ENCODE results near the gene RASGRP4. TPM values are rescaled to one million over a fixed set of nuclear protein-coding genes. Genes with fewer than 3 reads are reported as not detected.

RASGRP4 gene
- total and polyA plus RNA-seq, 7 donors: 0.69 to 3.6 (median 3.0) TPM

DNA sequence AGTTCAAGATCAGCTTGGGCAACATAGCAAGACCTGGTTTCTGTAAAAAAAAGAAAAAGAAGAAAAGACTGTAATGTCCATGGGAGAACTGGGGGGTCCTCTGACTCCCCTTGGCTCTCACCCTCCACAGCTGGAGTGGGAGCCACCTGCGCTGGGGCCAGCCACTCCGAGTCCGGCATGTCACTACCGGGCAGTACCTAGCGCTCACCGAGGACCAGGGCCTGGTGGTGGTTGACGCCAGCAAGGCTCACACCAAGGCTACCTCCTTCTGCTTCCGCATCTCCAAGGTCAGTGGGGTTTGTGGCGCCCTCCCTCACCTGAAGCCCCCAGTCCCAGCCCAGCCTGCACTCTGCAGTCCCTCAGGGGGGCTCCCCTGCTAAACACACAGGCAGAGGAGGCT lies 22.2 kb upstream of the RASGRP4 start:
- intact Hi-C loops (cut with DNase I): no loop called here
- no peak overlapping the region for H3K27ac ChIP-seq
- no peak for DNase-seq

DNA sequence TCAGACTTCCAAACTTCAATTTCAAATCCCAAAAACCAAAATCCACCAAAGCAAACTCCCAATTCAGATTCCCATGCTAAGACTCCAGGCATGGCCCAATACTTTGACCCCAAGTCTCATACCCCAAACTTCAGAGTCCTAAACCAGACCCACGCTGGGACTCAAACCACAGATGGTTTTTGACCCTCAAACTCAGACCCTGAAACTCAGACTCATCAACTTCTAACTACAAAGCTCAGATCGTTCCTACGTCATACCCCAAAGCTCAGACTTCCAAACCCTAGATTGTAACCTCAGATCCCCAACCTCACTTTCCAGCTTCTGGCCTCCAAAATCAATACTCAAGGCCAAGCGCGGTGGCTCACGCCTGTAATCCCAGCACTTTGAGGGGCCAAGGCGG lies 19.3 kb upstream of the RASGRP4 start:
- Histone ChIP-seq H3K4me1 (no peaks in the 10 kb centered on the region), H3K36me3 (no peaks in the 10 kb centered on the region), H3K4me3 (no peak overlapping the region), H3K27me3 (peaks cover 0 to 21% (median 6%) of the 10 kb centered on the region in 3 donors), H3K9me3 (no peaks in the 10 kb centered on the region), H3K27ac (no peak overlapping the region)
- intact Hi-C loops (cut with DNase I): no loop called here
- DNase-seq: no peak
- 94% methylated on average over 7 of the region's 7 CpGs for WGBS, 2 donors
- TF ChIP-seq EP300 (IDR thresholded peaks at IDR 0.05) (no peak), POLR2AphosphoS5 (IDR thresholded peaks at IDR 0.05) (no peak), POLR2A (IDR thresholded peaks at IDR 0.05) (no peak), CTCF (IDR thresholded peaks at IDR 0.05) (no peak)

More for the DNA sequence above, 22.2 kb upstream of the RASGRP4 start:
- no peaks in the 10 kb centered on the region for H3K36me3 ChIP-seq
- no peaks in the 10 kb centered on the region for H3K27me3 ChIP-seq
- H3K9me3 ChIP-seq: no peaks in the 10 kb centered on the region
- no peak overlapping the region for H3K4me3 ChIP-seq
- 87 to 95% methylated on average over 9 of the region's 9 CpGs for WGBS, 2 donors
- no peak for TF ChIP-seq CTCF (IDR thresholded peaks at IDR 0.05)
- no peak for TF ChIP-seq POLR2A (IDR thresholded peaks at IDR 0.05)
- no peak for TF ChIP-seq EP300 (IDR thresholded peaks at IDR 0.05)
- TF ChIP-seq POLR2AphosphoS5 (IDR thresholded peaks at IDR 0.05): no peak
- H3K4me1 ChIP-seq: no peaks in the 10 kb centered on the region

GRCh38 chr19:38444026-38444425 lies 18.0 kb upstream of the RASGRP4 start:
- Histone ChIP-seq H3K4me3 (no peak overlapping the region), H3K9me3 (no peaks in the 10 kb centered on the region), H3K36me3 (no peaks in the 10 kb centered on the region), H3K27ac (no peak overlapping the region), H3K27me3 (peaks cover 0 to 21% (median 14%) of the 10 kb centered on the region in 3 donors), H3K4me1 (no peaks in the 10 kb centered on the region)
- no peak for TF ChIP-seq POLR2AphosphoS5 (IDR thresholded peaks at IDR 0.05)
- no peak for TF ChIP-seq EP300 (IDR thresholded peaks at IDR 0.05)
- no peak for TF ChIP-seq POLR2A (IDR thresholded peaks at IDR 0.05)
- no peak for TF ChIP-seq CTCF (IDR thresholded peaks at IDR 0.05)
- 83 to 91% methylated on average over 7 of the region's 7 CpGs for WGBS, 2 donors
- no peak for DNase-seq
- intact Hi-C loops (cut with DNase I): no loop called here

GRCh38 chr19:38443458-38443999 lies 17.5 kb upstream of the RASGRP4 start:
- no peak for TF ChIP-seq POLR2A (IDR thresholded peaks at IDR 0.05)
- no peak for TF ChIP-seq CTCF (IDR thresholded peaks at IDR 0.05)
- no peak for TF ChIP-seq POLR2AphosphoS5 (IDR thresholded peaks at IDR 0.05)
- TF ChIP-seq EP300 (IDR thresholded peaks at IDR 0.05): no peak
- DNase-seq: no peak
- Histone ChIP-seq H3K27me3 (peaks cover 0 to 21% (median 16%) of the 10 kb centered on the region in 3 donors), H3K27ac (no peak overlapping the region), H3K4me1 (no peaks in the 10 kb centered on the region), H3K36me3 (no peaks in the 10 kb centered on the region), H3K4me3 (no peak overlapping the region), H3K9me3 (no peaks in the 10 kb centered on the region)
- intact Hi-C loops (cut with DNase I): no loop called here
- 81 to 87% methylated on average over 15 of the region's 15 CpGs for WGBS, 2 donors

DNA sequence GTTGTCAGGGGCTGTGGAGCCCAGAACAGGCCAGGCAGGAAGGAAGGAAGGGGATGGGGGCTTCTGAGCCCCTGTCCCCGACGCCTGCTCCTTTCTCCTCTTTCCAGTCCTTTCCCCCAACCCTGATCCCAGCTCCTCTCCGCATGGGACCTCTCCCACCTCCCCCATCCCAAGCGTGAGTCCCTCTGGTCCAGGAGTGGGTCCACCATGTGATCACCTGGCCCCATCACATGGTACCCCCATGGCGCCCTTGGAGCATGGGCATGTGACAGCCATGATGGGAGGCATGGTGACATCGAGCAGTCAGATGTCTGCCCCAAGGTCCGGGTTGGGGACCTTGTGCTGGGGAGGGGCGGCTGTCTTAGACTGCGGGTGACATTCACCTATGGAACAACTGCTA lies 16.7 kb upstream of the RASGRP4 start:
- TF ChIP-seq POLR2AphosphoS5 (IDR thresholded peaks at IDR 0.05): no peak
- no peak for TF ChIP-seq POLR2A (IDR thresholded peaks at IDR 0.05)
- TF ChIP-seq EP300 (IDR thresholded peaks at IDR 0.05): no peak
- TF ChIP-seq CTCF (IDR thresholded peaks at IDR 0.05): no peak
- WGBS, 2 donors: 82 to 87% methylated on average over 9 of the region's 9 CpGs
- intact Hi-C loops (cut with DNase I): no loop called here
- Histone ChIP-seq H3K4me3 (no peak overlapping the region), H3K27me3 (peaks cover 0 to 21% (median 16%) of the 10 kb centered on the region in 3 donors), H3K4me1 (no peaks in the 10 kb centered on the region), H3K9me3 (no peaks in the 10 kb centered on the region), H3K27ac (no peak overlapping the region), H3K36me3 (no peaks in the 10 kb centered on the region)
- DNase-seq: no peak
